ENCODE data around the gene LYSMD2.

LYSMD2 gene

DNA sequence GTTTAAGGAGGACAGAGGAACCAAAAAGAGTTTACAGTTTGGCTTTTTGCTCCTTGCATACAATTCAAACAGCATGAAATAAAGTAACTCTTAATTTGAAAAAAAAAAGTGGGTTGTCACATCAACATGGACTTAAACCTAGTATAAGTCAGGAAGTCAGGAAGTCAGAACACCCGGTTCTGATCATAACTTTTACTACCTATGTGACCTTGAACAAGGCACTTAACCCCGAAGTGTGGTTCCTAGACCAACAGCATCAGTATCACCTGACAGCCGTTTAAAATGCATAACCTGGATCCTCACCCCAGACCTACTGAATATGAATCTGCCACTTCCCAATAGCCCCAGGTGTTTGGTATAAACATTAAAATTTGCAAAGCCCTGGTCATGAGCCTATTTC, 18.7 kb downstream of the LYSMD2 start:
- no peak for DNase-seq

- DNase-seq: no peak
Measured at GRCh38 chr15:51718219-51718618, 19.2 kb downstream of the LYSMD2 start.

GRCh38 chr15:51714911-51715310, 22.5 kb downstream of the LYSMD2 start:
- no peak for DNase-seq

GRCh38 chr15:51714162-51714561, 23.3 kb downstream of the LYSMD2 start:
- DNase-seq: no peak

DNA sequence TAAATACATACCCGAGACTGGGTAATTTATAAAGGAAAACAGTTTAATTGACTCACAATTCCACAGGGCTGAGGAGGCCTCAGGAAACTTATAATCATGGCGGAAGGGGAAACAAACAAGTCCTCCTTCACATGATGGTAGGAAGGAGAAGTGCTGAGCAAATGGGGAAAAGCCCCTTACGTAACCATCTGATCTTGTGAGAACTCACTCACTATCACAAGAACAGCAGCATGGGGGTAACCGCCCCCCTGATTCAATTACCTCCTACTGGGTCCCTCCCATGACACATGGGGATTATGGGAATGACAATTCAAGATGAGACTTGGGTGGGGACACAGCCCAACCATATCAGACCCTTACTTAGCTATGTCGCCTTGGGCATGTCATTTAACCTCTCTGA, 28.4 kb downstream of the LYSMD2 start:
- no peak for DNase-seq

- peak; percentile 62 to 63 for DNase-seq
Measured at GRCh38 chr15:51708013-51708412, 29.4 kb downstream of the LYSMD2 start.

DNA sequence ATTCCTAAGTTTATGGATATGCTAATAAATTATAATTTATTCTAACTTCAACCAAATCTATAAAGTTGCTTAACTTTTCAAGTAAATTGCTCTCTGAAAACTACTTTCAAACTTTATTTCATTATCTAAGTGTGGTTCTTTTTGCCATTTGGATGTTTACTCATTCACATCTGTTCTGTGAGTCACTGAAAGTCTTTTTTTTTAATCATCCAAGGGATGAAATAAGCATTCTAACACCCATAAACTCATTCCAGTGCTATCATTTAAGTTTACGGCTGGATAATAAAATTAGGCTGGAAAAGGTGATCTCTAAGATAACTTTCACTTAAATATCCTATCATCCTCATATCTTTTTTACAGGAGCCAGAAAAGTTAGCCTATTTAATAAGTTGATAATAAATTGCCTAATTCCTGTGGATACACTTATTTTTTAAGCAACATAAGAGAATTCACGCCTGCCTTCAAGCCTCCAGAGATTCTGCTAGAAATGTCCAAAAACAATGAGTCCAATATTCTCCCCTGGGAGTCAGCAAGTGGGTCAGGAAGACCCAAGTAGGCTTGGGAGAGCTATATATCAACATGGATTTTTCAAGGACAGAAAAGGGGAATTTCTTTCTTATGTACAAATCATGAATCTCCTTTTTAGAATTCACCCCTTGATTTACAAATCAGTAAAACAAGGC, 30.4 kb downstream of the LYSMD2 start:
- no peak for DNase-seq

GRCh38 chr15:51706291-51706690, 31.2 kb downstream of the LYSMD2 start:
- no peak for DNase-seq

- no peak for DNase-seq
Measured at GRCh38 chr15:51702710-51703109, 34.7 kb downstream of the LYSMD2 start.

DNA sequence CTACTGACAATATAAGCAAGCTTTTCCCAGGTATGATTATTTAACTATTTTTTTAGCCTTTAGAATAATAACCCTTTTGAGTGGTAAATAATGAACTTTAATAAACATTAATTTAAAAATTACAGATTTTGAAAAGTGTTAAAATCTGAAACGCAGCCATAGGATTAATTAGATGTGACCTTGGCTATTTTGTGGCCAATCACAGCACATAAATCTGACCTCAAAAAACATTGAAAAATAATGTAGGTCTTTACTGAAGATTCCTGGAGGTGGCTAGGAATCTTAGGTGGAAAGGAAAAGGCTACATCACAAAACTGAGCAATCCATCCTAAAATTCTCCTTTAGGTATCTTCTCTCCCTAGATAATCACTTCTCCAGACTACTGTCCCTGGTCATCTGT, 38.1 kb downstream of the LYSMD2 start:
- DNase-seq: no peak

DNA sequence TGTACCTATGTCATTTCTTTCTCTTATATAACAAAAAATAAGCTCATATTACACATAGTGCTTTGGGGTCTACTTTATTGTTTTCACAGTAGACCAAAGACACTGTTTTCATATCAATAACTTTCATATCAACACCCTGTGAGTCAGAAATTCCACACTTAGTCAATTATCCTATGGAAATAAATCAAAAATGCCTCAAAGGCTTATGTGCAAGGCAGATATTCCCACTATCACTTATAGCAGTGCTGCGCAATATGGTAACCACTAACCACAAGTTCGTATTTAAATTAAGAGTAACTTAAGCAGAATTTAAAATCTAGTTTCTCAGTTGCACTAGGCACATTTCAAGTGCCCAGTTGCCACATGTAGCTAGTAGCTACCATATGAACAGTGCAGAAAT, 40.3 kb downstream of the LYSMD2 start:
- DNase-seq: no peak

- no peak for DNase-seq
Measured at GRCh38 chr15:51696566-51696965, 40.9 kb downstream of the LYSMD2 start.

DNA sequence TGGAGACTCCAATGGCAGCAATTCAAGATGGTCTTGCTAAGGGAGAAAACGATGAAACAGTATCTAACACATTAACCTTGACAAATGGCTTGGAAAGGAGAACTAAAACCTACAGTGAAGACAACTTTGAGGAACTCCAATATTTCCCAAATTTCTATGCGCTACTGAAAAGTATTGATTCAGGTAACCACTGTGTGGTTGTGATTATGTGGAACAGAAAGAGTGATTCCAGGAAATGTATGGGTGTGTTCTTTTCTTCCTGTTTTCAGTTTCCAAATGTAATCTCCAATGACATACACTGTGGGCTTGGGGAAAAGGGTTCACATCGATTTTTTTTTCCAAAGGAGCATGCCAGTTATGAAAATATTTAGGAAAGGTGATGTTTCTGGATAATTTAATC, 45.3 kb downstream of the LYSMD2 start:
- DNase-seq: no peak

GRCh38 chr15:51688863-51689262, 48.6 kb downstream of the LYSMD2 start:
- DNase-seq: no peak

- DNase-seq: no peak
Measured at GRCh38 chr15:51687565-51687964, 49.9 kb downstream of the LYSMD2 start.

DNA sequence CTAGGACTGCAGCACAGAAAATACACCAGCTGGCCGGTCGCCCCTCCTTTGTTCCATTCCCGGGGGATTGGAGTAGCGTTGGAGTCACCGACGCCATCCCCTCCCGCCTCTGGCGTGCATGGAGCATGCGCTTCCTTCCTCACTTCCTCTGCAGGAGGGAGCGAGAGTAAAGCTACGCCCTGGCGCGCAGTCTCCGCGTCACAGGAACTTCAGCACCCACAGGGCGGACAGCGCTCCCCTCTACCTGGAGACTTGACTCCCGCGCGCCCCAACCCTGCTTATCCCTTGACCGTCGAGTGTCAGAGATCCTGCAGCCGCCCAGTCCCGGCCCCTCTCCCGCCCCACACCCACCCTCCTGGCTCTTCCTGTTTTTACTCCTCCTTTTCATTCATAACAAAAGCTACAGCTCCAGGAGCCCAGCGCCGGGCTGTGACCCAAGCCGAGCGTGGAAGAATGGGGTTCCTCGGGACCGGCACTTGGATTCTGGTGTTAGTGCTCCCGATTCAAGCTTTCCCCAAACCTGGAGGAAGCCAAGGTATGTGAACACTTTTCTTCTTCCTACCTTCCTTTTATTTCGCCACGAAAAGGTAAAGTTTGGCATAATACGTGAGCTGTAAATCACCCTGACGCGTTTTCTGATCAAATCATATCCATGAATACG, 56.0 kb downstream of the LYSMD2 start, which contains the start of gene SCG3:
TSS of gene SCG3 (plus strand) at position 201 of the 661 bp plus-strand sequence. CDS start at position 454, 253 bp downstream.
- peak; percentile 81 to 89 for DNase-seq

DNA sequence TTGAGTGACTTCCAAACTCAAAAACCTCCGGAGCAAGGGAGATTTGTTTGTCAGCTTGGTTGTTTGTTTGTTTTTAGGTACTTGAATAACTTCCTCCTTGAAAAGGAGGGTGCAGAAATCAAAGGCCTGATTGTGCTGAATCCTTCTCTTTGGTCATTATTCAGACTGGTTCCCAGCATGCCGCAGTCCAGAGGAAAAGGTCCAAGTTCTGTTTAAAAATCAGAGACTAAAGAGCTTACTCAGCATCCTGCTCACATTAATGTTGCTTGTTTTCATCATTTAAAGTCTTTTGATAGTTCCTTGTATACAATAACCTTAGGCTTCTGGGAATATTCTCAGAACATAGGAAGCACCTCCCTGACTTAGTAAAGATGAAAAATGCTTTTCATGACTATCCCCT, 57.1 kb downstream of the LYSMD2 start:
- DNase-seq: no peak

DNA sequence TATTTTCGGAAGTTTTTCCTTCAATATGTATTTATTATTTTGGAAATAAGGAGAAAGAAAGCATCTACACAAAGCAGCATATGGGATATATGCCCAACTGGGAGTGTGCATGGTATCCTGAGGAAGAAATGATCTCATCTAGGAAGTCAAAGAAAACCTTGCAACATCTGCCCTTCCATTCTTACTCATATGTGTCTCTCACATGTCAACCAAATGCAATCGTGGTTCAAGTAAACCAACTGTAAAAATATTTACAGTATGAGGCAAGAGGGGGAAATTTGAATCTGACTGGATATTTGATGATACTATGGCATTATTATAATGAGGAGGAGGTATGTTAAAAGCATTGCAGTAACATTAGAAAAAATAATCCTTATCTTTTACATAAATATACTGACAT, 59.4 kb downstream of the LYSMD2 start:
- no peak for DNase-seq

DNA sequence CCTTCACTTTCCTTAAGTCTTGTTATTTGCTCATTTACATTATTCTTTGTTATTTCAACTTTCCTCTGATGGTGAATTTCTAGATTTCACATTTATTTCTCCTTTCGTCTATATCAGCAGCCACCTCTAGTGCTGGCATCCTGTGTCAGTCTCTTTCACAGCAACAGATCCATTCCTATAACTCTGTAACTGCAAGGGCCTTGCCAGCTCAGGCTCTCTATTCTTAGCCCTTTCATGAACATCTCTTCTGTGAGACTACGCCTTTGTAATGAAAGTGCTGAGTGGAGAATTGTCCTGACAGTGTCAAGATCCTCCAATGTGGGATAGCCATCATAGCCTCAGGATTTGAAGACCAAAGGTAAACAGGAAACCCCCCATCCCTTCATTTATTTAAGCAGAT, 60.0 kb downstream of the LYSMD2 start:
- no peak for DNase-seq

GRCh38 chr15:51677021-51677420, 60.4 kb downstream of the LYSMD2 start:
- DNase-seq: no peak

- DNase-seq: no peak
Measured at GRCh38 chr15:51675234-51675633, 62.2 kb downstream of the LYSMD2 start.

Data from SHP77 (cell line).